HG03457 (cell line): ENCODE results near the gene NUP214.
"Not testable (repeated sequence)": the region's sequence is repeated elsewhere in the genome, so short reads cannot be mapped to it uniquely, and the experiment has no call there.

Experiments used
- ATAC-seq: cut with Tn5 transposase; IDR thresholded peaks from one replicate; pipeline ENCODE4 v1.9.1; 2021; ENCODE audit warnings: moderate number of reproducible peaks; ENCODE audit not compliant: unreplicated experiment

NUP214 gene

DNA sequence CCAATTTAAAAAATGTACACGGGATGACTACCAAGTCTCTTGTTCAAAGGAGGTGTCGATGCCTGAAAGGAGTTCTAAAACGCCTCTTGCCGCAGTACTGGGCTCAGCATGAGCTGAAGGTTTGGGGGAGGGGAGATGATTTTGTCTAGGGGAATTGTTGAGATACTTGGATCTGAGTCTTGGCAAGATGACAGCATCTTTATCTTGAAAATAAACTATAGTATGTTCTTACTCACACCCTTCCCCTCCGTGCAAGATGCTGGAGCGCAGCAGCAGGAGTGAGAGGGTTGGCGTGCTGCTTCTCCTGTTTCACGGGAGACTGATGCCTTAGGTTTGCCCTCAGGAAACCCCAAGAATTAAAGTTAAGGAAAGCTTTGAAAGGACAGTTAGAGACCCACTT lies 103.6 kb downstream of the NUP214 start:
- no peak for ATAC-seq

DNA sequence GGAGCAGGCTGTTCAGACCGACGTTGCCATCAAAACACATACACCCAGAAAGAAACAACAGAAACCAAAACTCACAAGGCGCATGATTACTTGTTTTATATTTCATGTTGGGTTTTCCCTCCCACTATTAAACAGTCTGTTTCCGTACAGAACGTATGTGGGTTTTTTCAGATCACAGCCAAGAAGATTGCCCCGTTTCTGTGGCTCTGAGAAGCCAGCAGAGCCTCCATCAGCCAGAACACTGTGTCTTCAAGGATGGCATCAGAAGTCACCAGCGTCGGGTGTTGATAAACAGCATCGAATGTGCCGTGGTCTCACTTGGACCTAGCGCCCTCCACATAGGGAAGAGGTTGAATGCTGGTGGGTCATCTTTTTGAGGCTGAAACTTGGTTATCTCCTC lies 108.2 kb downstream of the NUP214 start:
- ATAC-seq = no peak

DNA sequence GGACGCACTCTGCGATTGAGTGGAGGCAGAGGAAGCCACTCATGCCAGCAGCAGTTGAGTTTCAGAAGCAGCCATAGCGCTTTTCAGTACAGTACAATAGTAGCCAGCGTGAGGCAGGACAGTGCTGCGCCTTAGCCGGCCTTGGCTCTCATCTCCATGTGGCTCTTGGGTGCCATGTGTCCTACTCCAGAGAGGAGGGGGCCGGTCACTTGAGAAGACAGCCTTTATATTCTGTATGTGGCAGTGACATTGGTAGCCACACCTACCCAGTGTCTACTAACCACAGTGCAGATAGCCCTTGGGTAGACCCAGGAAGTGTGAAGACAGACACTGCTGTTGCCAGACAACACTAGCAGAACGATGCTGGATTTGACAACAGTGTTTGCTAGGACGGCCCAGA lies 108.6 kb downstream of the NUP214 start:
- no peak for ATAC-seq

DNA sequence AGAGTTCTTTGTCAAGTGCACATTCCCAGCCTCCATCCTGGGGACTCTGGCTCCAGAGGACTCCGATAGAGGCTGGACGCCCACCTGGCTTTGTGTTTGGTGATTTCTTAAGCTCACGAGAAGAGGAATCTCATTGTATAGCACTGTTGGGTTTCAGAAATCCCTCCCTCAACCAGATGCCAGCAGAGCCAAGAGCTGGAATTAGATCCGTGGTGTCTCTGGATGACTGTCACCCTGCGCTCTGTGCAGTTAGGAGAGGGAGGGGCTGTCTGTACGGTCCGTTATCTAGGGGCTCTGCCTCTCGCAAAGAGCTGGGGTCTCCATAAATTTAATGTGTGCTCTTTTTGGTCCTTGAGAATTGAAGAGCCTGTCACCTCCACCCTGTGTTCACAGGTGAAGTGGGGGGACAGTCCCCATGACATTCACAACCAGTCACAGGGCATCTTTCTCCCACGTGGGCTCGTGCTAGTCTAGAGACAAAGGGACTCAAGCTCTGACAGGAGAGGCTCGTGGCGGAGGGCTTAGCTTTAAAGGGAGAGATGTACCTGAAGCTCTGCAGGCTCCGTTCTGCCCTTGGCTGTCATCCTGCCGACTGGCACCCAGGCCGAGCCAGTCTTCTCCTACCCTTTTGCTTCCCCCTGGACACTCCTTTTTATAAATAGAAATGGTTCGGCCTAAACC lies 109.6 kb downstream of the NUP214 start:
- ATAC-seq = no peak

DNA sequence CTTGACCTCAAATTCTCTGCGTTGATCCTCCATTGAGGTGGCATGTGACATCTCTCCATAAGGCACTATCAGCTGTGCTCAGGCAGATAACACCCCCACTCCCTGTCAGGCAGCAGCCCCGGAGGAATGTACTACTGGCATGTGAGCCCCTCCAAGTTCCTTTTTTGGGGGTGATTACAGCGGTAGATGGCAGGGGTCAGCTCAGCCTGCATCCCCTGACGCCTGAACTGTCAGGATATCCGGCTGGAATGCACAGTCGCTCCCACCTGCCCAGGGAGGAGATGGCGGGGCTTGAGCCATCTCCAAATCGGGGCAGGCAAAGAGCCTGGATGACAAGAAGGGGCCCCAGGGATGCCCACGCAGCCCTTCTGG lies 110.1 kb downstream of the NUP214 start:
- no peak for ATAC-seq

DNA sequence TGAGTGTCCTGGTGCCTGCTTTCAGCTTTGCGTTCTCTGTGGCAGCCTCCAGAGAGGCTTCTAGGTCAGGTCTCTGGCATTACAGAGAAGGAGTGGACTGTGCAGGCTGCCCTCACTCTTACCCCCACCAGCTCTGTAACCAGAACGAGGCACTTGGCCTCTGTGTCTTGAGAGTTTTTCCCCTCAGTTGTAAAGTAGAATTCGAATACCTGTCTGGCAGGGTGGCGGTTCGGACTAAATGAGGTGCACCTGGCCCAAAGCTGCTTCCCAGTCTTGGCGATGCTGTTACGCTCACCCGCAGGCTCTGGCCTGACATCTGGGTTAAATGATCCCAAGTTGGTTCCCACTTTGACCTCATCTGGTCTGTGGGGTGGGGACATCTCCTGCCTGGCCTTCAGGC lies 110.8 kb downstream of the NUP214 start:
- ATAC-seq = no peak

DNA sequence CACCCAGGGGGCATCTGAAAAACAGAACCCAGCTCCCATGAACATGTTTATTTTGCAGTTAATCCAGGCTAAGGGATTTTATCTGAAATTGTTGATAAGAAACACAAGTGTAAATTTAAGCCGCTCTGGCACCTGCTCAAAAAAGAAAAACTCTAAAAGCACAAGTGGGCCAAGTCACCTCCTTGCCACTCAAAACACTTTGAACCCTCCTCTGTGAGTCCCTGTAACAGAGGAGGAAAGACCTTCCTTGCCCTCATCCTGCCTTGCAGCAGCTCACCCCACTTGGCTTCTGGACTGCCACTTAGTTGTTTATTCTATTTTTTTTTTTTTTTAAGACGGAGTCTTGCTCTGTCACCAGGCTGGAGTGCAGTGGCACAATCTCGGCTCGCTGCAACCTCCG lies 111.4 kb downstream of the NUP214 start:
- no peak for ATAC-seq

DNA sequence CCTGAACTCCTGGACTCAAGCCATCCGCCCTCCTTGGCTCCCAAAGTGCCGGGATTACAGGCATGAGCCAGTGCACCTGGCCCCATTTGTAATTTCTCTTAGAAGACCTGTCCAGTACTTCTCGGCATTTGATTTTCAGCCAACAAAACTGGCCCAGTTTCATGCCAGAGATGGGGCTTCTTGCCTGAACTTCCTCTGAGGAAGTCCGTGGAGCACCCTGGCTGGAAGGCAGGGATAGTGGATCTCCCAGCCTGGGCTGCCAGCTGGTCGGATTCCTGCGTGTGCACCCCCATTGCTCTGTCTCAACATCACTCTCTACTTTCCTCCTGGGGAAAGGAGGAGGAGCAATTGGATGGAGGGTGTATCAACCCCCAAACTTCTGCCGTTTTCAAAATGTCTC lies 111.9 kb downstream of the NUP214 start:
- ATAC-seq = no peak

DNA sequence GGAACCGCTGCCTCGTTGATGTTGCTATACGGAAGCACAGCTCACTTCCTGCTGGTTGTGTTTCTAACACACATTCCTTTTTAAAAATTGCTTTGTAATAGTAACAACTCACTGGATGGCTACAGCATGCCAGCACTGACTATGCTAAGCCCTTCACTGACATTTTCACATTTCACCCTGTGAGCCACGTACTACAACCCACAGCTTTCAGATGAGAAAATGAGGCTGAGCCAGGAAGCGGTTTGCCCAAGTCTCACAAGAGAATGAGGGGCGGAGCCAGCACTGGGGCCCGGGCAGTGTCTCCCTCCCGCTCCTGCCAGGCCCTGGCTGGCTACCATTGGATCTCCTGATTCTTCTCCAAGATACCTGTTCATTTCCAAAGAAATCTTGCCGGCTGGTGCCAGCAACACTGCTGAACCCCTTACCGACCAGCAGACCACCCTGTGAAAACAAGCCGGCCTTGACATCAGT lies 112.6 kb downstream of the NUP214 start:
- ATAC-seq = no peak

DNA sequence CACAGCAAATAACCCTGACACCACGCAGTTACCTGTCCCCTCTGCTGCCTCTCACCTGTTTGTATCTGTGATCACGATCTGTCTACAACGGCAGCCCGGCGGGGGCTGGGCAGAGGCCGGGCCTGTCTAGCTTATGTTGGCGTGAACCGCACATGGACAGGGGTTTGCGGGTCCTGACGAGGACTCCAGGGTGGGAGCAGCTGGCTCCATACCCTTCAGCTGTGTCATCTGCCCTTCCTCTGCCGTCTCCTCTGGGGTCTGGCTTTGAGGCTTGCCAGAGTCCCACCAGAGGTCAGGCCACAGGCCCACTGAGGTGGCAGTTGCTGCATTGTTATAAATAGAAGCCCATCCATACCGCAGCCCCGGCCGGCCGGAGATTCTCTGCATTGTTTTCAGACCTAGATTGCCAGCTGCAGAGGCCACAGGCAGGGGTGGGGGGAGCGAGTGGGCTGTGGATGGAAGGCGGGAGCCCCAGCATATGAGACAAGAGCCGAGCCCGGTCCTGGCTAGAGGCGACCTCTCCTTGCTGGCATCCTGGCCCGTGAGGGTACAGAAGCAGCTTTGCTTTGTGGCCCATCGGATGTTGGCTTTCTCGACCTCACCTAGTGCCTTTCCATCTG lies 113.1 kb downstream of the NUP214 start:
- no peak for ATAC-seq

DNA sequence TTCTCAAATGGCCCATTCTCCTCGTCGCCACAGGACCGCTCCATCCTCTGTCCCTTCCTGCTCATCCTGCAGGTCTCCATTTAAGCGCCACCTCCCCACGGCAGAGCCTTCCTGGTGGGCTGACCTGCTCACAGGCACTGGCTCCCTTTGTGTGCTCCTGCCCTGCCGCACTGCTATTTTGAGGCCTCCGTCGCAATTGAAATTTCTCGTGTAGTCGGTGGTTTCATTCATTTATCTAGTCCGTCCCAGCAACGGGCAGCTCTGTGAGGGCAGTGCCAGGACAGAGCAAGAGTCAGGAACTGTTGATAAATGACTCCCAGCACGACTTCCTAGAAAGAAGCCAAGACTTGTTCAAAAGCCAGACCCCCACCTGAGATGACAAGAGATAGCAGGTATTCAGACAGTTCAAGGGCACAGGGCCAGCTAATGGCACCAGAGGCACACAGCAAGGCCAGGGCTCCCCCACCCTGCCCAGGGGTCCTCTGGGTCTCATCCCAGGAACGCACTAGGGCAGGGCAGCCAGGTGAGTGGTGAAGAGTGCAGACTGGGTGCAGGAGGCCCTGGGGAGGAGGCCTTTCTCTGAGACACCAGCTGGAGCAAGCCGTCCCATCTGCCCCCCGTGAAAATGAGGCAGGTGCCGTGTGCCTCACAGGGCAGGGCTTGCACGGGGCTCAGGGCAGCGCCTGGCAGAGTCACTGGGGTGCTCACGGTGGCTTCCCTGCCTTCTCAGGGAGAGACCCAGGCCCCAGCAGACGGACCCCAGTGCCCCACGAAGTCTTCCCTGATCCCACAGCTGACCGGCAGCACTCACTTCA lies 114.0 kb downstream of the NUP214 start:
- ATAC-seq = no peak

DNA sequence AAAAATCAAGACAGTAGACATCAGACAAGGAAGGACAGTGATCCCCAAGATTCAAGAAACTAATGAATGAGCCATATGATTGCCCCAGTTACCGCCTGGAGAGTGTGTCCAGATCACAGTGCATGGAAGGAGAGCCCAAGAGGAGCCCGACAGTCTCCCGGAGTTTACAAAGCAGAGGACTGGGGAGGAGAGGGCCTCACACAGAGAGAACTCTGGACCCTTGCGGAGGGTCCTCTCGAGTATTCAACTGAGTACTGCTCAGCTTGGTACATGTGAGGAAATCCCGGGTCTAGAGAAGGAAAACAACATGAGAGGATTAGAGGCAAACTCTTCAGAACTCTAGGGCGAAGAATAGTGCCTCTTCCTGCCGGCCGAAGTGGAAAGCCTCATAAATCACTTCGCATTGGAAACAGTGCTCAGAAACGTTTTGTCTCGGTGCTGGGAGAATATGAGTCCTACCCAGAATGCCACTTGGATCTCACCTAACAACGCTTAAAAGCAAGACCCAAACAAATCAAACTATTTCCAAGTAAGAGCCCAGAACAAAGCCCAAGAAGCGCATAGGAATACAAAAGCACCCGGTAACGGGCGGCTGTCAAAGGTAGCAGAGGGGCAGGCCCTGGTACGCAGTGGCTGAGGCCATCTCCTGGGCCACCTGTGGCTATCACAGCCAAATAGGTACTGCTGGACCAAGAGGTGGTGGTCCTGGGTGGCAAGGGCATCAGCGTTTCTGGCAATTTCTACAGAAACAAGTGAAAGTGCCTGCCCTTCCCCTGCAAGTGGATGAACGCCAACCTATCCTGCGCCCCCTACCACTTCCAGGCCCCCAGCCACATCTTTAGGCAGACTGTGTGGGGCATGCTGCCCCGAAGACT lies 114.9 kb downstream of the NUP214 start:
- no peak for ATAC-seq

DNA sequence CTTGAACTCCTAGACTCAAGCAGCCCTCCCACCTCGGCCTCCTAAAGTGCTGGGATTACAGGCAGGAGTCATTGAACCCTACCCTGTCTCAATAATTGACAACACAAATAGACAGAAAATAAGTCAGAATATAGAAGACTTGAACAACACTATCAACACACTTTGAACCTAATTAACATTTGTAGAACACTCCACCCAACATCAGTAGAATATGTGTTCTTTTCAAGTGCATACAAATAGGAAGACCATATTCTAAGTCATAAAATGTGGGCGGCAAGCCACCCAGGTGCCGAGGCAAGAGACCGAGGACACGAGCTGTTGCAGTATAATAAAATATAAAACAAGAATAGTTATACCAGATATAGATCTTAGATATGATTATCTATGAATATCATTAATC lies 118.9 kb downstream of the NUP214 start:
- ATAC-seq = not testable (repeated sequence)

DNA sequence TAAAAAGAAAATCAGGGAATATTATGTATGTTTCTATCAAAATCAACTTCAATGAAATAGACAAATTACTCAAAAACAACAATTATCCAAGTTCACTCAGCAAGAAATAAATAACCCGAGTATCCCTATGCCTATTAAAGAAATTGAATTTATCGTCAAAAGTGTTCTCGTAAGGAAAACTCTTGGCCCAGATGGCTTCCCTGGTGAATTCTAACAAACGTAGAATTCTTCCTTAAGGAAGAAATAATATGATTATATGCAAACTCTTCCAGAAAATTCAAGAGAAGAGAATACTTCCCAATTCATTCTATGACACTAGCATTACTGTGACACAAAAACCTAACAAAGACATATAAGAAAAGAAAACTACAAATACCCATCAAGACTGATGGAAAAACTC lies 121.2 kb downstream of the NUP214 start:
- ATAC-seq = no peak

DNA sequence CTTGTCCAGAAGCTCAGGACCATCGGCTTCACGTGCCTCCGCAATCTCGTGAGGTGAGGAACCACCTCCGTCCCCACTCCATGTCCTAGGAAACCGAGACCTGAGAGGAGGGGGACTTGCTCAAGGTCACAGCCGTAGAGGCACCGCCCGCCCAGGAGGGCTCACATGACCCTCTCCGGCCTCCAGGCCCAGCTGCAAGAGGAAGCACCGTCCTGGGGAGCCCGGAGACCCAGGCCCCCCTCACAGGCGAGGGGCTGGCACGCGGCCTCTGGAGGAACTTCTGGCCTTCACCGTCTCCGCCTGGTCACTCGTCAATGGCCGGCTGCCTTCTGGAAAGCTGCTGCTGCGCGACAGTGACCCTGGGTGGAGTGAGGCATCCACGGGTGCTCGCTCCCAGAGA lies 126.7 kb downstream of the NUP214 start:
- no peak for ATAC-seq

DNA sequence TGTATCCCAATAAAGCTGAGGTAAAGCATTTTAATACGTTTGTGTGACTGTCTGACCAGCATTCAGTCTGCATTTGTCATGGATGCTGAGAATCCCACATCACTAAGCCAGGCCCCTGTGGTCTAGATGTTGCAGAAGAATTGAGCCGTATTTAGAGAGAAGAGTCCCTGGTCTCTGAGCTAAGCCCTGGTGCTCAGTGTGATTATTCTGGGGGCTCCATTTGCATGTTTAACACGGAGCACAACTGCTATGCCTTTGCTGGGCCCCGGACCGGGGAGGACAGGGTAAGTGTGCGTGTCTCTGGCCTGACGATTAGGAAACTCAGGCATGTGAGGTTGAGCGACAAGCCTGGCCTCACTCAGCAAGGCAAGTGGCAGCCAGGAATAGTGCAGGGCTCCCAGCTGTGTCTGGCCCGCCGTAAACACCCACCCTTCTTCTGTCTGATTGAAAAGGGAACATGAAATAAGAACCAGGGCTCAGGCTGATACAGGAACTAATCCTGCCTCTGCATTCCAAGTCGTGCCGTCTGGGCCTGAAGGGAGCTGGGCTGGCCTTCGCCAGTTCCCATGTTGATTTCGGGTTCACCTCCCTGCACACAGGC lies 128.6 kb downstream of the NUP214 start:
- no peak for ATAC-seq

DNA sequence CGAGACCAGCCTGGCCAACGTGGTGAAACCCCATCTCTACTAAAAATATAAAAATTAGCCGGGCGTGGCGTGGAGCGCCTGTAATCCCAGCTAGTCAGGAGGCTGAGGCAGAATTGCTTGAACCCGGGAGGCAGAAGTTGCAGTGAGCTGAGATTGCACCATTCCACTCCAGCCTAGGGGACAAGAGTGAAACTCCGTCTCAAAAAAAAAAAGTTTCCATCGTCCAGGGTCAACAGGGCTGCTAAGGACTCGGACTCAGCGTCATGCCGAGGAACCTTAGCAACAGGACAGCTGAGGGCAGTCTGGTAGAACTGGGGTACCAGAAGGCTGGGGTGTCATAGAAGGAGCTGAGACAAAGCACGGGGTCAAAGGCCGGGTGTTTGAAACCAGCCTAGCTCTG lies 129.2 kb downstream of the NUP214 start:
- ATAC-seq = no peak

DNA sequence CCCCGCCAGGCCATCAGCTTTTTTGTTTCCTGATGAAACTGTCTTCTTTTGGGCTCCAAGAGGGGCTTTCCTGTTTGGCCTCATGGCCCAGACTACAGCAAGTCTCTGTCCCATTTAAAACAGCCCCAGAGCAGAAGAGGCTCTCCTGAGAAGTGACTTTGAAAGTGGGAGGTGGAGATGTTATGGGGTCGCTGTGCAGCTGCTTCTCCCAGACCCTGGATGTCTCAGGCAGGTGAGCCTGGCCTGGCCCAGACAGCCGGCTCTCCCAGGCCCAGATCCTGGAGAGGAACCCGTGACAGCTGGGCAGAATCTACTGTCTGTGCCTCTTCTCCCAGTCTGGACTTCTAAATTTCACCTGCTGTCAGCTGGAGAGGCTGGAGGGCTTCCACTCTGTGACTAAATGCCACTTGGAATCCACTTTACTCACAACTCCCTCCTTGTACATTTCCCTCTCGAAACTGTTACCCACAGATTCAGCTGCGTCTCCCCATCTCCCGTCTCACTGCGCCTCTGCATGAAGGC lies 130.4 kb downstream of the NUP214 start:
- ATAC-seq = no peak

DNA sequence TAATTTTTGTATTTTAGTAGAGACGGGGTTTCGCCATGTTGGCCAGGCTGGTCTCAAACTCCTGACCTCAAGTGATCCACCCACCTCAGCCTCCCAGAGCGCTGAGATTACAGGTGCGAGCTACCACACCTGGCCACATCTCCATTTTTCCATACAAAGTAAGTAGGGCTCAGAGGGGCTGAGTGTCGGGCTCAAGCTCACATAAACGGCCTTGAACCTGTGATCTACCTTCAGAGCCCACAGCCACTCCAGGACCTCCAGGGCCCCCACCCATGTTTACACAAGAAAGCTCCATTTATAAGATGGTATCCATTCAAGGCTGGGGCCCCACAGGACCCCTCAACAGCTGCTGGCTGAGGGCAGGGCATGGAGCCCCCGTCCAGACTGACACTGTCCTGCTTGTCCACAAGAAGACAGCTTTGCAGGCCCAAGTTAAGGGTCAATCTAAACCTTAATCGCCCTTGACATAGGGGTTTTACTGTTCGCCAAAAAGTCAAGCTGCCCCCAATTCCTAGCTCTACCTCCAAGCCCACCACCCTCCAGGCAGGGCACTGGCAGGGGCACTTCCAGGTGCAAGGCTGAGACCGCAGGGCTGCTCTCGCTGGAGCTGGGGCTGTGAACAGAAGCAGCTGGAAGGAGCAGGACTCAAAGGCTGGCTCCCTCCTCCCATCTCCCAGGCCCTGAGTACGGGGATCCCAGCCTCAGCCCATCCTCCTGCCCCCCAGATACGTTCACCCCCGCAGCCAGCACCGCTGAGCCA lies 132.1 kb downstream of the NUP214 start:
- ATAC-seq = no peak

DNA sequence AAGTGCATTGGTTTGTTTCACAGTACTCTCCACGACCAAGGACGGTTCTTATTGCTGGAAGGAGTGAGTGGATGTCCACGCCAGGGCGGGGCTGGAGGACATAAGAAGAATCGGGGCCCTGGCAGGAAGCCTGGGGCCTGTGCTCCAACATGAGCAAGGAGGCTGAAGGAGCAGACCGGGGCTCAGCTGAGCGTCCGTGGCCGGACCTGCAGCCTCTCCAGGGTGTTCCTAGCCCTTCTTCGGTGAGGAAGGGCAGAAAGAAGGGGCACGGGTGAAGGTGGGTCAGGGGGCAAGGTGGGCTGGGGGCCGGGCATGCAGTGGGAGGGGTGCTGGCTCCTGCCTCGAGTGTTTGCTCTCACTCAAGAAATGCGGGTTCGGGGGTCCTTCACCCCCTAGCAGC lies 132.8 kb downstream of the NUP214 start:
- no peak for ATAC-seq
